ENCODE data around the gene RGS16.

The RGS16 gene

GRCh38 chr1:182589931-182590330 lies 14.3 kb downstream of the RGS16 start:
- H3K4me1 Mint-ChIP-seq, result peaks cover 23% of the 10 kb centered on the region
- no peak for ATAC-seq (ENCODE audit: low read depth)
- H3K27me3 Mint-ChIP-seq, result no peaks in the 10 kb centered on the region
- no peaks in the 10 kb centered on the region for H3K9me3 Mint-ChIP-seq
- H3K4me3 Mint-ChIP-seq, result peak overlapping the region; percentile 96
- DNase-seq (ENCODE audit: low spot score in 2 of 2), result no peak
- peaks cover 15% of the 10 kb centered on the region for H3K36me3 Mint-ChIP-seq
- peak overlapping the region; percentile 100 for H3K27ac Mint-ChIP-seq

DNA sequence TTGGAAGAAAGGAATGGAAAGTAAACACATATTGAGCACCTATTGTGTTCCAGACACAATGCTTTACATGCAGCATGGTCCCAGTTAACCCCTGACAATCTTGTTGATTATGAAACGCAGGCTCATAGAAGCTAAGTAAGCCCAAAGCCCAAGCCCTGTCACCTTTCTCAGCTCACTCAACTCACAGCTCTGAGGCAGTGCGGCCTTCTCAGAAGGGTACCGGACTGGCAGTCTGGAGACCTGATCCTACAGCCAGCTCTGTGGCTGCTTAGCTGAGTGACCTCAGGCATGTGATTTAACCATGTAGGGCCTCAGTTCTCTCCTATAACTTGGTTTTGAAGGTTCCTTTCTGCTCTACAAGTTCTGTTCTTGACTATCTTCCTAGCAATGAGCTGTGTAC lies 14.7 kb downstream of the RGS16 start:
- peak overlapping the region; percentile 96 for H3K4me3 Mint-ChIP-seq
- peaks cover 18% of the 10 kb centered on the region for H3K36me3 Mint-ChIP-seq
- peak overlapping the region; percentile 100 for H3K27ac Mint-ChIP-seq
- ATAC-seq (ENCODE audit: low read depth) (no peak), DNase-seq (ENCODE audit: low spot score in 2 of 2) (no peak)
- H3K27me3 Mint-ChIP-seq, result no peaks in the 10 kb centered on the region
- H3K9me3 Mint-ChIP-seq, result no peaks in the 10 kb centered on the region
- peaks cover 27% of the 10 kb centered on the region for H3K4me1 Mint-ChIP-seq

DNA sequence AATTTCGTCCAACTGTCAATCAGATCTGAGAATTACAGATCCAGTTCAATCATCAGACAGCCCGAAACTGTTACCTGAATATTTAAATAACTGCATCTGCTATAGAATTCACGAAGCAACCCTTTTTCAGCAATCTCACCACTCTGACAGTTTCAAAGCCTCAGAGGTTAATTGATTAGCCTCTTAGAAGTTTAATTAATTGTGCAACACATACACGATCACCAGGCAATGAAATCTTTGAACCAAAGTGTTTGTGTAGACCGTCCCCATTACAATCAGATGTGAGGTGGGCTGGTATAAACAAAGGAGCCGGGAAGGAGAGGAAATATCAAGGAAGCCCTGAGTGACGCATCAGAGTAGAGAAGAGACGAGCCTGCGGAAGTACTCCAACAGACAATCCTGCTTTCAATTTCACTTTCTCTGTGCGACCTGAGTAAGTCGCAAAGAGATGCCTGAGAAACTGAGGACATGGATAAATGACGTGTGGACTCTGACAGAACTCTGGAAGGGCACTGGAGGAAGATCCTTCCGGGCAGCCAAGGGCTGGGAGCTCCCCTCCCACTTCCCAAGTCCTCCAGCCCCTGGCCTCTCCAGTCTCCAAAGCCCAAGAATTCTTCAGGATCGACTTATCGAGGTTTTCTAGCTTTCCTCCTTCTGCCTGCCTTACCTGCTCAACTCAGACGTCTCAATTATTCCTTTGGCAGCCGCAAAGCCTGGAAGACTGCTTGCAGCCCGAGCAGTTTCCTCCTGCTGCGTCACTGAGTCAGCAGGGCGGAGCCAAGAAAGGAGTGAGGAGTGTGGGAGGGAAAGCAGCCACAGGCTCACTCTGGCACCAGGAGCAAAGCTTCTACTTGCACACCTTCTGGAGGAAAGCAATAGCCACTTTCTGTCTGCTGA lies 15.4 kb downstream of the RGS16 start, which contains the start of gene RNASEL:
Gene RNASEL, minus strand, starts transcription at position 757 of the 897 bp plus-strand sequence. CDS start 2,450 bp downstream, outside the sequence.
- ATAC-seq (ENCODE audit: low read depth) (peak; percentile 91), DNase-seq (ENCODE audit: low spot score in 2 of 2) (peak; percentile 40 to 46)
- H3K27ac Mint-ChIP-seq, result peak within 1 kb of the TSS; percentile 100
- H3K27me3 Mint-ChIP-seq, result no peaks in the 10 kb centered on the region
- H3K9me3 Mint-ChIP-seq, result no peaks in the 10 kb centered on the region
- H3K4me3 Mint-ChIP-seq, result peak within 1 kb of the TSS; percentile 96
- H3K36me3 Mint-ChIP-seq, result peaks cover 18% of the 10 kb centered on the region
- peaks cover 33% of the 10 kb centered on the region for H3K4me1 Mint-ChIP-seq

- Mint-ChIP-seq H3K27me3 (no peaks in the 10 kb centered on the region), H3K9me3 (no peaks in the 10 kb centered on the region), H3K27ac (peak overlapping the region; percentile 100), H3K36me3 (peaks cover 23% of the 10 kb centered on the region), H3K4me3 (peak overlapping the region; percentile 96), H3K4me1 (peaks cover 41% of the 10 kb centered on the region)
- DNase-seq (ENCODE audit: low spot score in 2 of 2), result no peak
- peak; percentile 20 for ATAC-seq (ENCODE audit: low read depth)
Observed at GRCh38 chr1:182587666-182588499, 16.3 kb downstream of the RGS16 start.

DNA sequence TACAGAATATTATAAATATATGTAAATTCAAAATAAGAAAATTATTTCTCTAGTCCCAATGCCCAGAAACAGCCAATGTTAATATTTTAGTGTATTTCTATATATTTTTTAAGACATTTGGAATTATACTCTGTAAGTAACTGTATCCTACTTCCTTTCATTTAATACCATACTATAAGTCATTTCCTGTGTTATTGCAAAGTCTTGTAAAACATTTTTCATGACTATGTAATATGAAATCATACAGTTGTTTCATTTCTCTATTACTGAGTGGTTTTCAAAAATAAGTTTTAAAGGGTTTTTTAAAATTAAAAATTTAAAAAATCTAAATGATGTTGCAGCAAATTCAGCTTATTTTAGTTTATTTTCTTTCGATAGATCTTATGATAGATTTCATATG lies 17.1 kb downstream of the RGS16 start:
- H3K4me1 Mint-ChIP-seq, result peaks cover 46% of the 10 kb centered on the region
- H3K27ac Mint-ChIP-seq, result no peak overlapping the region
- DNase-seq (ENCODE audit: low spot score in 2 of 2), result no peak
- no peak for ATAC-seq (ENCODE audit: low read depth)
- no peaks in the 10 kb centered on the region for H3K9me3 Mint-ChIP-seq
- peaks cover 29% of the 10 kb centered on the region for H3K36me3 Mint-ChIP-seq
- no peaks in the 10 kb centered on the region for H3K27me3 Mint-ChIP-seq
- H3K4me3 Mint-ChIP-seq, result no peak overlapping the region

GRCh38 chr1:182586380-182586779 lies 17.8 kb downstream of the RGS16 start:
- peaks cover 48% of the 10 kb centered on the region for H3K4me1 Mint-ChIP-seq
- no peaks in the 10 kb centered on the region for H3K9me3 Mint-ChIP-seq
- H3K36me3 Mint-ChIP-seq, result peaks cover 32% of the 10 kb centered on the region

DNA sequence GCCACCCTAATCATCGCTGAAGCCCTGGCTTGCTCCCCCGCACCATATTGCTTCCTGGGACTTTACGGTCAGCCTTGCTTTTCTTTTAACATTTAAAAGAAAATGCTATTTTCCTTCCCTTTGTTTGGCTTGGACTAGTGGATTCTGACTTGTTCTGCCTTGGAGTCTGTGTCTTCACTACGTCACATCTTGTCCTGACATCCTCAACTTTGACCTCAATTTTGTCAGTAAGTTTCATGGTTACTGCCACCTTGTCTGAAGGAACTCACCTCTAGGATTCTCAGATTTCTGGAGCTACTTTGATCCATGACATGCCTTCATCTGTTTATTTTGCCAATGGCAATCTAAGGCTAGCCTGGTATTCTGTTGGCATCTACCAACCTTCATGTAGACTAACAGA lies 19.4 kb downstream of the RGS16 start:
- Mint-ChIP-seq H3K27ac (no peak overlapping the region), H3K4me3 (peak overlapping the region; percentile 35), H3K4me1 (peaks cover 50% of the 10 kb centered on the region), H3K27me3 (no peaks in the 10 kb centered on the region), H3K36me3 (peaks cover 44% of the 10 kb centered on the region), H3K9me3 (no peaks in the 10 kb centered on the region)
- ATAC-seq (ENCODE audit: low read depth), result no peak
- no peak for DNase-seq (ENCODE audit: low spot score in 2 of 2)

More at GRCh38 chr1:182586380-182586779, 17.8 kb downstream of the RGS16 start:
- H3K4me3 Mint-ChIP-seq, result no peak overlapping the region
- ATAC-seq (ENCODE audit: low read depth) (no peak), DNase-seq (ENCODE audit: low spot score in 2 of 2) (no peak)
- no peak overlapping the region for H3K27ac Mint-ChIP-seq
- H3K27me3 Mint-ChIP-seq, result no peaks in the 10 kb centered on the region

DNA sequence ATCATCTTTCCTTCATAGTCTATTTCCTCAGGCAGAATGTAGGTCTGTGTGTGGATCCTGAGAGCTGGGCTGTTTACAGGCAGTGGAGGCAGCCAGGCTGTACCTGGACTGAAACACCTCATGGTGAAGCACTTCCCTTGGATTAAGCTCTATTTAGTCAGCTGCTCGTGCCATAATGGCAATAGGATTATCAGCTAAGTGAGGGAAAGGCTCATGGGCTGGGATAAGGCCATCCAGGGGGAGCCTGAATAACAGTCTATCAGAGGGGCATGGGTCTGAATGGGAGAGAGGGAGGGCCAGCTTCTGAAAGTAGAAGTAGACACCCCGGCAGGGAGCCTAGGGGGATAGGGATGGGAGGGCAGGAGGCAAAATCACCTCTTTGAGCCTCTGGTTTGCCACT lies 23.5 kb downstream of the RGS16 start:
- H3K36me3 Mint-ChIP-seq, result peaks cover 50% of the 10 kb centered on the region
- H3K4me3 Mint-ChIP-seq, result no peak overlapping the region
- H3K27ac Mint-ChIP-seq, result peak overlapping the region; percentile 53
- DNase-seq (ENCODE audit: low spot score in 2 of 2) (no peak), ATAC-seq (ENCODE audit: low read depth) (no peak)
- H3K27me3 Mint-ChIP-seq, result no peaks in the 10 kb centered on the region
- H3K4me1 Mint-ChIP-seq, result peaks cover 37% of the 10 kb centered on the region
- no peaks in the 10 kb centered on the region for H3K9me3 Mint-ChIP-seq

DNA sequence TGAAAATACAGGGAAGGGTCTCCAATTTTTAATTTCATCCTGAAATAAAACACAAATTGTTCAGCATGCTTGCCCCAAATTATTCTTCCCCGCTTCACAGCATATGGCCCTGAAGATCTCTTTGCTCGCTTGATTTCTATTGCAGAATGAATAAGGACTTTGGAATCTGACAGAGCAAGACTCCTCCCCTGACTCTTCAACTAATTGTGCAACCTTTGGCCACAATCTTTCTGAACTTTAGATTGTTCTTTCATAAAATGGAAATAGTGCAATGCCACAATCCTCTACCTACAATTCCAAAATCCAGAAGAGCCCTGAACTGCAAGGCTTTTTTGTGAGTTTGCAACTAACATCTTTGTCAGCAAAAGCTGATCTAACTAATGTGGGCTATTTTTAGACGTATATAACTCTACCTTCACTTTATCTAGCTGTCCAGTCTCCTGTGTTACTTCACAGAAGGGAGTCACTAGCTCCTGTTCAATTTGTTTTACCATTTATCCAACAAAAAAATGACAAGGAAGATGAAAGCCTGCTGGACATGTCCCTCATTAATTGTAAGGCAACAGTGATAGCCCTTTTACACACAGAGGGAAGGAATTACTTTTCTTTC lies 28.5 kb downstream of the RGS16 start:
- DNase-seq (ENCODE audit: low spot score in 2 of 2) (no peak), ATAC-seq (ENCODE audit: low read depth) (no peak)
- Mint-ChIP-seq H3K4me3 (no peak overlapping the region), H3K36me3 (peaks cover 47% of the 10 kb centered on the region), H3K27me3 (no peaks in the 10 kb centered on the region), H3K27ac (no peak overlapping the region), H3K9me3 (no peaks in the 10 kb centered on the region), H3K4me1 (peaks cover 5% of the 10 kb centered on the region)

DNA sequence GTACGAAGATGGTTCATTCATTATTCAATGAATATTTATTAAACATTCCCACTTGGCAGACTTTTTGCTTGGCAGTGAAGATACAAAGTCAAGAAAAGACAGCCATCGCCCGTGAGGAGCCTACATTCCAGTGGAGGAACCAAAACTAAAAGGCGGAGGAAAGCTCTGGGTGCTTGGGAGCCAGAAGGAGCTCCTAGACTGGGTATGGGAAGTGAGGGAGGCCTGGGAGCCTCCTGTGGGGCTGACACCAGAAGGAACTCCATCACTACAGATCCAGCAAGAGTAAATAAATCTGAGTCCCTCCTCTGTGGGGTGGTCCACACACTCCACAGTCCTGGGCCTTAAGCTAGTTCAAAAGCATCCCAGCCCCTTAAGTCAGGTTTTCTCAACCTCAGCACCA lies 30.0 kb downstream of the RGS16 start:
- no peaks in the 10 kb centered on the region for H3K27me3 Mint-ChIP-seq
- H3K4me1 Mint-ChIP-seq, result peaks cover under 1% of the 10 kb centered on the region
- H3K36me3 Mint-ChIP-seq, result peaks cover 36% of the 10 kb centered on the region
- no peaks in the 10 kb centered on the region for H3K9me3 Mint-ChIP-seq
- H3K4me3 Mint-ChIP-seq, result no peak overlapping the region
- no peak overlapping the region for H3K27ac Mint-ChIP-seq
- no peak for ATAC-seq (ENCODE audit: low read depth)
- no peak for DNase-seq (ENCODE audit: low spot score in 2 of 2)

GRCh38 chr1:182570611-182570970 lies 33.6 kb downstream of the RGS16 start:
- H3K4me1 Mint-ChIP-seq, result no peaks in the 10 kb centered on the region
- H3K27me3 Mint-ChIP-seq, result no peaks in the 10 kb centered on the region
- H3K4me3 Mint-ChIP-seq, result no peak overlapping the region
- no peak for DNase-seq (ENCODE audit: low spot score in 2 of 2)
- H3K9me3 Mint-ChIP-seq, result no peaks in the 10 kb centered on the region
- peaks cover 21% of the 10 kb centered on the region for H3K36me3 Mint-ChIP-seq
- no peak overlapping the region for H3K27ac Mint-ChIP-seq
- peak; percentile 30 for ATAC-seq (ENCODE audit: low read depth)

- Mint-ChIP-seq H3K36me3 (peaks cover 19% of the 10 kb centered on the region), H3K4me1 (no peaks in the 10 kb centered on the region), H3K27me3 (peaks cover 2% of the 10 kb centered on the region), H3K4me3 (no peak overlapping the region), H3K9me3 (peaks cover 2% of the 10 kb centered on the region), H3K27ac (no peak overlapping the region)
- ATAC-seq (ENCODE audit: low read depth) (peak; percentile 42), DNase-seq (ENCODE audit: low spot score in 2 of 2) (no peak)
Observed at GRCh38 chr1:182569939-182570610, 34.1 kb downstream of the RGS16 start.

GRCh38 chr1:182568647-182569284 lies 35.4 kb downstream of the RGS16 start:
- DNase-seq (ENCODE audit: low spot score in 2 of 2) (no peak), ATAC-seq (ENCODE audit: low read depth) (peak; percentile 91)
- H3K27ac Mint-ChIP-seq, result no peak overlapping the region
- H3K9me3 Mint-ChIP-seq, result peaks cover 2% of the 10 kb centered on the region
- H3K4me1 Mint-ChIP-seq, result no peaks in the 10 kb centered on the region
- H3K4me3 Mint-ChIP-seq, result no peak overlapping the region
- peaks cover 13% of the 10 kb centered on the region for H3K36me3 Mint-ChIP-seq
- peaks cover 2% of the 10 kb centered on the region for H3K27me3 Mint-ChIP-seq
